Skeletal muscle satellite cell (primary cell): ENCODE results near the gene MSX1.

Experiments used
- H3K27me3 ChIP-seq: 2 replicates; pipeline ENCODE4 v1.7.0; 2013; ENCODE audit warnings: low read length; ENCODE audit not compliant: control insufficient read depth, insufficient read depth
- H3K36me3 ChIP-seq: 2 replicates; pipeline ENCODE4 v1.7.0; 2013; ENCODE audit warnings: mild to moderate bottlenecking, control low read depth, low read length; ENCODE audit not compliant: insufficient read depth
- H3K4me1 ChIP-seq: 2 replicates; pipeline ENCODE4 v1.7.0; 2013; ENCODE audit warnings: low read length; ENCODE audit not compliant: control insufficient read depth, insufficient read depth
- H3K4me2 ChIP-seq: 2 replicates; pipeline ENCODE4 v1.7.0; 2013; ENCODE audit warnings: mild to moderate bottlenecking, low read length
- H3K4me3 ChIP-seq: 2 replicates; pipeline ENCODE4 v1.7.0; 2013; ENCODE audit warnings: low read length
- H3K9ac ChIP-seq: 2 replicates; pipeline ENCODE4 v1.7.0; 2013; ENCODE audit warnings: mild to moderate bottlenecking, low read depth, low read length, moderate library complexity
- H3K9me3 ChIP-seq: replicated peaks from 2 replicates; pipeline ENCODE4 v1.7.0; 2013; ENCODE audit warnings: mild to moderate bottlenecking, control low read depth, low read length

MSX1 gene

GRCh38 chr4:4853921-4854648 is 5.4 kb upstream of the MSX1 start:
- Histone ChIP-seq H3K27me3 (peaks cover 69% of the 10 kb centered on the region), H3K9ac (no peak overlapping the region), H3K4me1 (peaks cover 25% of the 10 kb centered on the region), H3K36me3 (no peaks in the 10 kb centered on the region), H3K4me3 (no peak overlapping the region), H3K4me2 (no peak overlapping the region), H3K9me3 (no peaks in the 10 kb centered on the region)

GRCh38 chr4:4854649-4855295 is 4.7 kb upstream of the MSX1 start:
- Histone ChIP-seq H3K9me3 (no peaks in the 10 kb centered on the region), H3K27me3 (peaks cover 65% of the 10 kb centered on the region), H3K4me2 (no peak overlapping the region), H3K4me3 (no peak overlapping the region), H3K4me1 (peaks cover 28% of the 10 kb centered on the region), H3K36me3 (no peaks in the 10 kb centered on the region), H3K9ac (no peak overlapping the region)

- H3K4me1 ChIP-seq = peaks cover 30% of the 10 kb centered on the region
- H3K4me3 ChIP-seq = peak overlapping the region; percentile 66
- peaks cover 67% of the 10 kb centered on the region for H3K27me3 ChIP-seq
Observed at GRCh38 chr4:4855301-4856070, 4.0 kb upstream of the MSX1 start.

GRCh38 chr4:4856071-4857000 is 3.1 kb upstream of the MSX1 start:
- peak overlapping the region; percentile 66 for H3K4me3 ChIP-seq
- H3K9me3 ChIP-seq = no peaks in the 10 kb centered on the region
- peak overlapping the region; percentile 21 for H3K9ac ChIP-seq
- H3K27me3 ChIP-seq = peaks cover 71% of the 10 kb centered on the region
- H3K36me3 ChIP-seq = no peaks in the 10 kb centered on the region
- H3K4me2 ChIP-seq = peak overlapping the region; percentile 84
- peaks cover 34% of the 10 kb centered on the region for H3K4me1 ChIP-seq

More at GRCh38 chr4:4855301-4856070, 4.0 kb upstream of the MSX1 start:
- H3K36me3 ChIP-seq = no peaks in the 10 kb centered on the region
- H3K4me2 ChIP-seq = peak overlapping the region; percentile 84
- no peak overlapping the region for H3K9ac ChIP-seq
- no peaks in the 10 kb centered on the region for H3K9me3 ChIP-seq

GRCh38 chr4:4857001-4857808 is 2.3 kb upstream of the MSX1 start:
- Histone ChIP-seq H3K9me3 (no peaks in the 10 kb centered on the region), H3K4me1 (peaks cover 36% of the 10 kb centered on the region), H3K9ac (no peak overlapping the region), H3K27me3 (peaks cover 75% of the 10 kb centered on the region), H3K4me2 (no peak overlapping the region), H3K36me3 (no peaks in the 10 kb centered on the region), H3K4me3 (no peak overlapping the region)

- H3K9ac ChIP-seq = no peak overlapping the region
- H3K4me3 ChIP-seq = no peak overlapping the region
- no peak overlapping the region for H3K4me2 ChIP-seq
- peaks cover 70% of the 10 kb centered on the region for H3K27me3 ChIP-seq
- peaks cover 28% of the 10 kb centered on the region for H3K4me1 ChIP-seq
- no peaks in the 10 kb centered on the region for H3K9me3 ChIP-seq
- no peaks in the 10 kb centered on the region for H3K36me3 ChIP-seq
Observed at GRCh38 chr4:4857809-4858508, 1.5 kb upstream of the MSX1 start.

- H3K4me2 ChIP-seq = peak overlapping the region; percentile 99
- peaks cover 68% of the 10 kb centered on the region for H3K27me3 ChIP-seq
- no peaks in the 10 kb centered on the region for H3K9me3 ChIP-seq
- peak overlapping the region; percentile 80 for H3K4me3 ChIP-seq
- H3K9ac ChIP-seq = peak overlapping the region; percentile 54
- peaks cover 21% of the 10 kb centered on the region for H3K4me1 ChIP-seq
- no peaks in the 10 kb centered on the region for H3K36me3 ChIP-seq
Observed at GRCh38 chr4:4858527-4859324, 739 bp upstream of the MSX1 start.

- Histone ChIP-seq H3K4me1 (peaks cover 21% of the 10 kb centered on the region), H3K4me2 (peak overlapping the region; percentile 99), H3K27me3 (peaks cover 68% of the 10 kb centered on the region), H3K9me3 (no peaks in the 10 kb centered on the region), H3K4me3 (peak overlapping the region; percentile 80), H3K9ac (peak overlapping the region; percentile 72), H3K36me3 (no peaks in the 10 kb centered on the region)
Observed at GRCh38 chr4:4859799-4860599, 534 bp downstream of the MSX1 start.
